HG03432 (cell line): ENCODE data around the gene ISG20L2.

Source experiments
- ATAC-seq: cut with Tn5 transposase; IDR thresholded peaks from one replicate; pipeline ENCODE4 v1.9.1; 2021; ENCODE audit warnings: mild to moderate bottlenecking, moderate library complexity; ENCODE audit not compliant: unreplicated experiment

Gene ISG20L2

GRCh38 chr1:156707417-156708217 lies 20.9 kb downstream of the ISG20L2 start:
- ATAC-seq = no peak

- ATAC-seq = no peak
Observed at GRCh38 chr1:156706657-156707416, 21.7 kb downstream of the ISG20L2 start.

- no peak for ATAC-seq
Observed at GRCh38 chr1:156705918-156706656, 22.5 kb downstream of the ISG20L2 start.

- ATAC-seq = no peak
Observed at GRCh38 chr1:156705321-156705917, 23.1 kb downstream of the ISG20L2 start, which contains the start of gene CRABP2. Gene CRABP2 (minus strand): TSS chr1:156705583. CDS start chr1:156705446, 137 bp downstream.

GRCh38 chr1:156704930-156705320 lies 23.6 kb downstream of the ISG20L2 start:
- no peak for ATAC-seq

GRCh38 chr1:156704166-156704711 lies 24.3 kb downstream of the ISG20L2 start:
- no peak for ATAC-seq

- no peak for ATAC-seq
Observed at GRCh38 chr1:156703741-156704140, 24.8 kb downstream of the ISG20L2 start.

- ATAC-seq = no peak
Observed at GRCh38 chr1:156703336-156703735, 25.2 kb downstream of the ISG20L2 start.

- ATAC-seq = no peak
Observed at GRCh38 chr1:156700736-156701531, 27.6 kb downstream of the ISG20L2 start.

GRCh38 chr1:156698995-156699394 lies 29.6 kb downstream of the ISG20L2 start:
- no peak for ATAC-seq

- no peak for ATAC-seq
Observed at GRCh38 chr1:156697481-156697880, 31.1 kb downstream of the ISG20L2 start.

GRCh38 chr1:156696755-156697154 lies 31.8 kb downstream of the ISG20L2 start:
- ATAC-seq = no peak

- ATAC-seq = no peak
Observed at GRCh38 chr1:156694690-156694962, 33.9 kb downstream of the ISG20L2 start.

- no peak for ATAC-seq
Observed at GRCh38 chr1:156693848-156694689, 34.5 kb downstream of the ISG20L2 start.

- ATAC-seq = no peak
Observed at GRCh38 chr1:156692925-156693847, 35.4 kb downstream of the ISG20L2 start.

- no peak for ATAC-seq
Observed at GRCh38 chr1:156692441-156692924, 36.1 kb downstream of the ISG20L2 start.

GRCh38 chr1:156691665-156692440 lies 36.7 kb downstream of the ISG20L2 start:
- ATAC-seq = no peak
